GM12892 (cell line): ENCODE measurements around the gene SREBF1.

ENCODE experiments used
- POLR2A ChIP-seq: IDR thresholded peaks from 2 replicates; pipeline ENCODE4 v1.6.1; 2011; ENCODE audit warnings: low read depth, low read length, control low read depth
- TAF1 ChIP-seq: IDR thresholded peaks from 2 replicates; pipeline ENCODE4 v1.6.1; 2011; ENCODE audit warnings: low read depth, mild to moderate bottlenecking, control low read depth, low read length, borderline replicate concordance

- TF ChIP-seq TAF1 = no peak
- no peak for TF ChIP-seq POLR2A
Observed at GRCh38 chr17:17816240-17816814, 20.5 kb downstream of the SREBF1 start.
